A549 (cell line): ENCODE measurements around the gene CLCF1. TPM values are rescaled to one million over a fixed set of nuclear protein-coding genes. Genes with fewer than 3 reads are reported as not detected.

Source experiments
- ATAC-seq, 2 experiments: fragments of 200-7000 bp in 1 of 2; fragments of >200 bp in 1 of 2; cut with Nextera tagmentation in 1 of 2; cut with Tn5 transposase in 1 of 2; 3 replicates each; pipeline versions ENCODE4 v1.8.0 to v1.9.1; 2018 to 2020; ENCODE audit warnings: mild to moderate bottlenecking in 1 of 2, moderate library complexity in 1 of 2
- CTCF ChIA-PET: fragments of 300-600 bp; sonication (Branson Sonifier 250); formaldehyde crosslinking; extraction: SDS; loops from one replicate; lab custom pipeline; 2021; ENCODE audit warnings: antibody characterized with exemption, inconsistent platforms; lab: Yijun Ruan, JAX
- POLR2A ChIA-PET: fragments of 350-600 bp; formaldehyde crosslinking; extraction: SDS; loops from one replicate; lab custom pipeline; 2021; ENCODE audit warnings: antibody characterized with exemption, inconsistent platforms; lab: Yijun Ruan, JAX
- DNase-seq, 2 experiments: peaks; one replicate each; pipeline versions ENCODE4 v3.0.0 to v3.0.0-alpha.2; 2011 to 2016; ENCODE audit warnings: low read depth in 1 of 2, low spot score in 1 of 2
- FAIRE-seq: peaks from 2 replicates; lab custom pipeline; 2011; peaks lifted over from hg19 to GRCh38; lab: Jason Lieb, UNC
- H3K27ac ChIP-seq, 2 experiments: fragments of >200 bp; sonication (Bioruptor Twin); formaldehyde crosslinking; 3 replicates each; pipeline ENCODE4 v1.5.1; 2016 to 2017
- H3K4me1 ChIP-seq: fragments of >200 bp; sonication (Bioruptor Twin); formaldehyde crosslinking; 3 replicates; pipeline ENCODE4 v1.6.1; 2016
- H3K4me2 ChIP-seq: fragments of >200 bp; sonication (Bioruptor Twin); formaldehyde crosslinking; 3 replicates; pipeline ENCODE4 v1.6.1; 2016
- H3K4me3 ChIP-seq: fragments of >200 bp; sonication (Bioruptor Twin); formaldehyde crosslinking; 3 replicates; pipeline ENCODE4 v1.5.1; 2016
- H3K9me3 ChIP-seq: fragments of >200 bp; sonication (Bioruptor Twin); formaldehyde crosslinking; 3 replicates; pipeline ENCODE4 v1.6.1; 2016
- BCL3 ChIP-seq: fragments of >200 bp; sonication (Bioruptor Twin); formaldehyde crosslinking; IDR thresholded peaks from 3 replicates; pipeline ENCODE4 v1.6.1; 2016
- CHD4 ChIP-seq: fragments of 200-600 bp; sonication (generic); IDR thresholded peaks from 2 replicates; pipeline ENCODE4 v1.6.1; 2016; ENCODE audit warnings: antibody characterized with exemption, mild to moderate bottlenecking, borderline replicate concordance
- CTCF ChIP-seq: fragments of >200 bp; sonication (Bioruptor Twin); formaldehyde crosslinking; IDR thresholded peaks from 3 replicates; pipeline ENCODE4 v1.5.1; 2016
- FOXS1 ChIP-seq: fragments of 250-450 bp; sonication (Bioruptor Pico); IDR thresholded peaks from 2 replicates; pipeline ENCODE4 v1.5.0; 2020; ENCODE audit warnings: mild to moderate bottlenecking, moderate library complexity
- GATA3 ChIP-seq: IDR thresholded peaks from 2 replicates; pipeline ENCODE4 v1.6.1; 2012; ENCODE audit warnings: borderline replicate concordance
- HDAC2 ChIP-seq: fragments of 200-600 bp; sonication (generic); IDR thresholded peaks from 2 replicates; pipeline ENCODE4 v1.6.1; 2016
- HOXB5 ChIP-seq: fragments of 250-450 bp; sonication (Bioruptor Pico); IDR thresholded peaks from 2 replicates; pipeline ENCODE4 v1.5.0; 2020; ENCODE audit warnings: mild to moderate bottlenecking, moderate library complexity
- JUN ChIP-seq, 2 experiments: fragments of >200 bp; sonication (Bioruptor Twin); formaldehyde crosslinking; IDR thresholded peaks; 2 replicates in 1 of 2; 3 replicates in 1 of 2; pipeline ENCODE4 v1.6.1; 2016 to 2017
- KDM1A ChIP-seq: fragments of 200-600 bp; sonication (generic); IDR thresholded peaks from 2 replicates; pipeline ENCODE4 v1.6.1; 2016; ENCODE audit warnings: low read depth, mild to moderate bottlenecking
- KDM5A ChIP-seq: fragments of 200-600 bp; sonication (generic); IDR thresholded peaks from 2 replicates; pipeline ENCODE4 v1.6.1; 2016; ENCODE audit warnings: antibody characterized with exemption, mild to moderate bottlenecking
- MAFK ChIP-seq: fragments of 450-650 bp; IDR thresholded peaks from 2 replicates; pipeline ENCODE4 v1.6.1; 2014; ENCODE audit not compliant: partially characterized antibody
- MAX ChIP-seq: IDR thresholded peaks from 2 replicates; pipeline ENCODE4 v1.6.1; 2012
- MAZ ChIP-seq: fragments of 150-350 bp; IDR thresholded peaks from 2 replicates; pipeline ENCODE4 v1.6.1; 2014; ENCODE audit warnings: antibody characterized with exemption, low read depth, low read length, borderline replicate concordance
- MYC ChIP-seq: IDR thresholded peaks from 2 replicates; pipeline ENCODE4 v1.6.1; 2012; ENCODE audit warnings: mild to moderate bottlenecking, inconsistent platforms, low read length, improper control_type of control experiment, borderline replicate concordance
- NFE2L2 ChIP-seq: fragments of 150-350 bp; conservative IDR thresholded peaks from 2 replicates; pipeline ENCODE4 v1.6.1; 2014; ENCODE audit warnings: low read length
- PHF8 ChIP-seq: fragments of 200-600 bp; sonication (generic); IDR thresholded peaks from 2 replicates; pipeline ENCODE4 v1.6.1; 2016; ENCODE audit warnings: low read depth, mild to moderate bottlenecking, antibody characterized with exemption, moderate library complexity, borderline replicate concordance
- POLR2A ChIP-seq: IDR thresholded peaks from 2 replicates; pipeline ENCODE4 v1.6.1; 2012; ENCODE audit warnings: mild to moderate bottlenecking, low read length
- RAD21 ChIP-seq, 2 experiments: fragments of >200 bp in 1 of 2; sonication (Bioruptor Twin) in 1 of 2; formaldehyde crosslinking in 1 of 2; IDR thresholded peaks in 1 of 2; conservative IDR thresholded peaks in 1 of 2; 2 replicates in 1 of 2; 3 replicates in 1 of 2; pipeline ENCODE4 v1.6.1; 2012 to 2018; ENCODE audit warnings: inconsistent platforms in 1 of 2
- RCOR1 ChIP-seq: fragments of 150-350 bp; IDR thresholded peaks from 2 replicates; pipeline ENCODE4 v1.6.1; 2014; ENCODE audit warnings: antibody characterized with exemption, low read length, low read depth
- RFX5 ChIP-seq: fragments of 450-650 bp; IDR thresholded peaks from 2 replicates; pipeline ENCODE4 v1.7.1; 2014; ENCODE audit warnings: antibody characterized with exemption, mild to moderate bottlenecking, moderate library complexity
- RNF2 ChIP-seq: fragments of 200-600 bp; sonication (generic); IDR thresholded peaks from 2 replicates; pipeline ENCODE4 v1.6.1; 2016; ENCODE audit warnings: low read depth, mild to moderate bottlenecking, antibody characterized with exemption, moderate library complexity, borderline replicate concordance
- SMC3 ChIP-seq: fragments of >200 bp; sonication (Bioruptor Twin); formaldehyde crosslinking; IDR thresholded peaks from 3 replicates; pipeline ENCODE4 v1.6.1; 2018; ENCODE audit warnings: inconsistent platforms
- SREBF2 ChIP-seq: fragments of 450-650 bp; IDR thresholded peaks from 2 replicates; pipeline ENCODE4 v1.6.1; 2014; ENCODE audit warnings: mild to moderate bottlenecking, moderate library complexity
- ZC3H11A ChIP-seq: fragments of 450-650 bp; IDR thresholded peaks from 2 replicates; pipeline ENCODE4 v1.6.1; 2014; ENCODE audit warnings: antibody characterized with exemption, mild to moderate bottlenecking
- WGBS: methylation state at CpG from one replicate; pipeline ENCODE4 v1.1.6; 2017; ENCODE audit errors: missing lambda C conversion rate; 5-methylcytosine and 5-hydroxymethylcytosine counted together
- polyA plus RNA-seq, 4 experiments: library from polyadenylated mRNA; depleted of rRNA in 3 of 4; stranded (reverse); fragments of >200 nt; fragmentation: RNase III in 1 of 4; extraction: RNeasy Plus Mini Kit Qiagen cat#74134 plus additional on column Dnase treatment in 1 of 4; gene quantifications; 2 replicates in 3 of 4; 3 replicates in 1 of 4; pipeline ENCODE4 v1.2.3, GENCODE V29; 2011 to 2017
- TF ChIP-seq, protein P1 (sequence below): fragments of 250-450 bp; sonication (Bioruptor Pico); IDR thresholded peaks from 2 replicates; pipeline ENCODE4 v1.5.0; 2021; ENCODE audit warnings: mild to moderate bottlenecking, moderate library complexity, borderline replicate concordance
- TF ChIP-seq, protein P2 (sequence below): fragments of 200-600 bp; sonication (generic); IDR thresholded peaks from 2 replicates; pipeline ENCODE4 v1.6.1; 2016; ENCODE audit warnings: antibody characterized with exemption, mild to moderate bottlenecking, moderate library complexity
- TF ChIP-seq, protein P3 (sequence below): IDR thresholded peaks from 2 replicates; pipeline ENCODE4 v1.6.1; 2012; ENCODE audit warnings: low read depth, borderline replicate concordance

Gene CLCF1
- polyA plus RNA-seq, 2 of the 4 experiments (the other 2 are of a cell fraction), result 23.9 to 31.0 TPM

GRCh38 chr11:67317205-67317887 lies 56.1 kb downstream of the CLCF1 start:
- TF ChIP-seq PHF8 (peak; percentile 22; the same call in 1 of the 2 replicates), CTCF (peak; percentile 97), HOXB5 (CRISPR knock-in tag) (no peak), RAD21 (conservative IDR thresholded peaks at IDR 0.05 in 1 of 2, IDR thresholded peaks at IDR 0.05 in 1 of 2) (peak; percentile 92 to 98), KDM1A (no peak), RFX5 (no peak), MAX (no peak), MYC (no peak; the same call in 1 of the 2 replicates), GATA3 (no peak), KDM5A (no peak), POLR2A (peak; percentile 88), CHD4 (no peak), ZC3H11A (no peak), SREBF2 (no peak), MAZ (no peak), BCL3 (0 out of 3 replicates have a peak, but pooled peaks have one; percentile 50), NFE2L2 (no peak), JUN (IDR thresholded peaks at IDR 0.05) (peak; percentile 59 to 63; a peak in 4 of 5 replicates), FOXS1 (CRISPR knock-in tag) (no peak), SMC3 (peak; percentile 93), MAFK (no peak), RNF2 (no peak), HDAC2 (no peak), RCOR1 (no peak)
- TF ChIP-seq, protein P1, sequence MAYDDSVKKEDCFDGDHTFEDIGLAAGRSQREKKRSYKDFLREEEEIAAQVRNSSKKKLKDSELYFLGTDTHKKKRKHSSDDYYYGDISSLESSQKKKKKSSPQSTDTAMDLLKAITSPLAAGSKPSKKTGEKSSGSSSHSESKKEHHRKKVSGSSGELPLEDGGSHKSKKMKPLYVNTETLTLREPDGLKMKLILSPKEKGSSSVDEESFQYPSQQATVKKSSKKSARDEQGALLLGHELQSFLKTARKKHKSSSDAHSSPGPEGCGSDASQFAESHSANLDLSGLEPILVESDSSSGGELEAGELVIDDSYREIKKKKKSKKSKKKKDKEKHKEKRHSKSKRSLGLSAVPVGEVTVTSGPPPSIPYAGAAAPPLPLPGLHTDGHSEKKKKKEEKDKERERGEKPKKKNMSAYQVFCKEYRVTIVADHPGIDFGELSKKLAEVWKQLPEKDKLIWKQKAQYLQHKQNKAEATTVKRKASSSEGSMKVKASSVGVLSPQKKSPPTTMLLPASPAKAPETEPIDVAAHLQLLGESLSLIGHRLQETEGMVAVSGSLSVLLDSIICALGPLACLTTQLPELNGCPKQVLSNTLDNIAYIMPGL, result no peak
- TF ChIP-seq, protein P2, sequence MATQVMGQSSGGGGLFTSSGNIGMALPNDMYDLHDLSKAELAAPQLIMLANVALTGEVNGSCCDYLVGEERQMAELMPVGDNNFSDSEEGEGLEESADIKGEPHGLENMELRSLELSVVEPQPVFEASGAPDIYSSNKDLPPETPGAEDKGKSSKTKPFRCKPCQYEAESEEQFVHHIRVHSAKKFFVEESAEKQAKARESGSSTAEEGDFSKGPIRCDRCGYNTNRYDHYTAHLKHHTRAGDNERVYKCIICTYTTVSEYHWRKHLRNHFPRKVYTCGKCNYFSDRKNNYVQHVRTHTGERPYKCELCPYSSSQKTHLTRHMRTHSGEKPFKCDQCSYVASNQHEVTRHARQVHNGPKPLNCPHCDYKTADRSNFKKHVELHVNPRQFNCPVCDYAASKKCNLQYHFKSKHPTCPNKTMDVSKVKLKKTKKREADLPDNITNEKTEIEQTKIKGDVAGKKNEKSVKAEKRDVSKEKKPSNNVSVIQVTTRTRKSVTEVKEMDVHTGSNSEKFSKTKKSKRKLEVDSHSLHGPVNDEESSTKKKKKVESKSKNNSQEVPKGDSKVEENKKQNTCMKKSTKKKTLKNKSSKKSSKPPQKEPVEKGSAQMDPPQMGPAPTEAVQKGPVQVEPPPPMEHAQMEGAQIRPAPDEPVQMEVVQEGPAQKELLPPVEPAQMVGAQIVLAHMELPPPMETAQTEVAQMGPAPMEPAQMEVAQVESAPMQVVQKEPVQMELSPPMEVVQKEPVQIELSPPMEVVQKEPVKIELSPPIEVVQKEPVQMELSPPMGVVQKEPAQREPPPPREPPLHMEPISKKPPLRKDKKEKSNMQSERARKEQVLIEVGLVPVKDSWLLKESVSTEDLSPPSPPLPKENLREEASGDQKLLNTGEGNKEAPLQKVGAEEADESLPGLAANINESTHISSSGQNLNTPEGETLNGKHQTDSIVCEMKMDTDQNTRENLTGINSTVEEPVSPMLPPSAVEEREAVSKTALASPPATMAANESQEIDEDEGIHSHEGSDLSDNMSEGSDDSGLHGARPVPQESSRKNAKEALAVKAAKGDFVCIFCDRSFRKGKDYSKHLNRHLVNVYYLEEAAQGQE, result no peak
- TF ChIP-seq, protein P3, sequence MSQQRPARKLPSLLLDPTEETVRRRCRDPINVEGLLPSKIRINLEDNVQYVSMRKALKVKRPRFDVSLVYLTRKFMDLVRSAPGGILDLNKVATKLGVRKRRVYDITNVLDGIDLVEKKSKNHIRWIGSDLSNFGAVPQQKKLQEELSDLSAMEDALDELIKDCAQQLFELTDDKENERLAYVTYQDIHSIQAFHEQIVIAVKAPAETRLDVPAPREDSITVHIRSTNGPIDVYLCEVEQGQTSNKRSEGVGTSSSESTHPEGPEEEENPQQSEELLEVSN, result peak; percentile 62; the same call in 1 of the 2 replicates
- ChIA-PET CTCF (interaction anchor here (0.6 to 12.3 kb wide), 62 partner anchors 9 to 620 kb away, joined by 3 to 178 read pairs (median 5); partner anchors contain the start of genes ANKRD13D, GRK2, KDM2A and POLD4), POLR2A (interaction anchor here (0.6 to 2.5 kb wide), 16 partner anchors 9 to 264 kb away, joined by 3 to 21 read pairs (median 4); partner anchors contain the start of genes ANKRD13D, GRK2, POLD4 and PPP1CA)
- FAIRE-seq, result no peak
- Histone ChIP-seq H3K9me3 (no peaks in the 10 kb centered on the region), H3K4me1 (peaks cover 12% of the 10 kb centered on the region), H3K4me3 (peak overlapping the region; percentile 69), H3K27ac (peak overlapping the region; percentile 91 to 95), H3K4me2 (peak overlapping the region; percentile 85)
- peak; percentile 94 to 99 for DNase-seq
- ATAC-seq, result peak; percentile 88 to 90
- WGBS, result 2% methylated on average over 41 of the region's 55 CpGs
